Omental fat pad (tissue), 4 donors: ENCODE results near the gene NBAS. TPM values are rescaled to one million over a fixed set of nuclear protein-coding genes. Genes with fewer than 3 reads are reported as not detected.

Experiments used
- ATAC-seq: fragments of 150-250 bp; one replicate; pipeline ENCODE4 v1.9.1; 2016; ENCODE audit warnings: mild to moderate bottlenecking, moderate library complexity; ENCODE audit not compliant: low FRiP score
- DNase-seq: peaks from one replicate; pipeline ENCODE4 v3.0.0-alpha.2; 2019; ENCODE audit warnings: low spot score
- total RNA-seq, 4 donors: library from RNA; depleted of rRNA; stranded (reverse); fragments of >200 nt; gene quantifications; one replicate each; pipeline ENCODE4 v1.1.0, GENCODE V29; 2016
- TF ChIP-seq, protein P1 (sequence below), 3 donors: fragments of 450-650 bp; IDR thresholded peaks; one replicate each; pipeline ENCODE4 v1.5.1; 2016 to 2017; ENCODE audit warnings: antibody characterized with exemption in 3 of 3, mild to moderate bottlenecking in 3 of 3, moderate library complexity in 2 of 3

The NBAS gene
- total RNA-seq, 4 donors from 2014 or later: 29.4 to 57.7 (median 38.2) TPM

DNA sequence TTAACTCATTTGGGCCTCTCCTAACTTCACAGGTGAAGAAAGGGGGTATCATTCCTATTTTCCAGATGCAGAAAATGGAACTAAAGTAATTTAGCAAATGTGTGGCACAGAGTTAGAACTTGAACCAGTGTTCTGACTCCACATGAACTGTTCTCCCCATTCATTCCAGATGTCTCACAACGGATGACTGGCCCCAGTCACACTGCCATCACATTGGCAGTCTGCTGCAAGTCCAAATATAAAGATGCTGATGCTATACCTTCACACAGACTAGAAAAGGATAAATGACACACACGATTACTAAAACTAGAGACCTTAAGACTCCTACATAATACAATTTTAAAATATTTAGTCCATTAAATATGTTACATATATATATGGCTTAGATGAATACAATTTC, 195.7 kb downstream of the NBAS start:
- DNase-seq (no peak), ATAC-seq (no peak)
- TF ChIP-seq, protein P1, sequence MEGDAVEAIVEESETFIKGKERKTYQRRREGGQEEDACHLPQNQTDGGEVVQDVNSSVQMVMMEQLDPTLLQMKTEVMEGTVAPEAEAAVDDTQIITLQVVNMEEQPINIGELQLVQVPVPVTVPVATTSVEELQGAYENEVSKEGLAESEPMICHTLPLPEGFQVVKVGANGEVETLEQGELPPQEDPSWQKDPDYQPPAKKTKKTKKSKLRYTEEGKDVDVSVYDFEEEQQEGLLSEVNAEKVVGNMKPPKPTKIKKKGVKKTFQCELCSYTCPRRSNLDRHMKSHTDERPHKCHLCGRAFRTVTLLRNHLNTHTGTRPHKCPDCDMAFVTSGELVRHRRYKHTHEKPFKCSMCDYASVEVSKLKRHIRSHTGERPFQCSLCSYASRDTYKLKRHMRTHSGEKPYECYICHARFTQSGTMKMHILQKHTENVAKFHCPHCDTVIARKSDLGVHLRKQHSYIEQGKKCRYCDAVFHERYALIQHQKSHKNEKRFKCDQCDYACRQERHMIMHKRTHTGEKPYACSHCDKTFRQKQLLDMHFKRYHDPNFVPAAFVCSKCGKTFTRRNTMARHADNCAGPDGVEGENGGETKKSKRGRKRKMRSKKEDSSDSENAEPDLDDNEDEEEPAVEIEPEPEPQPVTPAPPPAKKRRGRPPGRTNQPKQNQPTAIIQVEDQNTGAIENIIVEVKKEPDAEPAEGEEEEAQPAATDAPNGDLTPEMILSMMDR (IDR thresholded peaks at IDR 0.05): no peak

DNA sequence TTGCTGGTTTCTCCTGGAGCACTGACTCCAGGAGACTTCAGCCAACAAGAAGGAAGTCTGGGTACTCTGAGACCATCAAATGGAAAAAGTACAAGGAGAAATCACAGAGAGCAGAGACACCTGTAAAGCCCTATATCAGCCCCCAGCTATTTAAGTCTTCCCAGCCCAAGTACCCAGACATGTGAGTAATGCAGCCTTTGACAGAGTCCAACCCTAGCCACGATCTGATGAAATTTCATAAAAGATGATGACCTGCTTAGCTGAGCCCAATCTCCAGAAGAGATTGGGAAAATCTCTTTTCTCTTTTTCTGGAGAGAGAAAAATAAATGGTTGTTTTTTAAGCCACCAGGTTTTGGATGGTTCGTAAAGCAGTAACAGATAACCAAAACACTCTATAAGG, 196.6 kb downstream of the NBAS start:
- ATAC-seq: no peak
- TF ChIP-seq, protein P1 (IDR thresholded peaks at IDR 0.05): no peak
- no peak for DNase-seq

DNA sequence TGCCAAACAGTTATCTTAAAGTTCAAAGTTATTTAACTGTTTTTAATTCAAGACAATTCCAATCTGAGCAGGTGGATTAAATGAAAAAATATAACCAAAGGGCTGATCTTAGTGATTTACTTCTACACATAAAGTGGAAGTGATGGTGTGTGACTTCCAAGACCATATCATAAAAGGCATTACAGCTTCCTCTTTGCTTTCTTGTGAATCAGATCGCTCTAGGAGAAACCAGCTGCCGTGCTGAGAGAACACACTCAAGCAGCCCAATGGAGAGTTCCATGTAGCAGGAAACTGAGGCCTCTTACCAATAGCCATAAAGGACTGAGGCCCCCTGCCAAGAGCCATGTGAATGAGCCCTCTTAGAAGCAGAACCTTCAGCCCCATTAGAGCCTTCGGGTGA, 197.4 kb downstream of the NBAS start:
- TF ChIP-seq, protein P1 (IDR thresholded peaks at IDR 0.05): no peak
- DNase-seq (no peak), ATAC-seq (no peak)

DNA sequence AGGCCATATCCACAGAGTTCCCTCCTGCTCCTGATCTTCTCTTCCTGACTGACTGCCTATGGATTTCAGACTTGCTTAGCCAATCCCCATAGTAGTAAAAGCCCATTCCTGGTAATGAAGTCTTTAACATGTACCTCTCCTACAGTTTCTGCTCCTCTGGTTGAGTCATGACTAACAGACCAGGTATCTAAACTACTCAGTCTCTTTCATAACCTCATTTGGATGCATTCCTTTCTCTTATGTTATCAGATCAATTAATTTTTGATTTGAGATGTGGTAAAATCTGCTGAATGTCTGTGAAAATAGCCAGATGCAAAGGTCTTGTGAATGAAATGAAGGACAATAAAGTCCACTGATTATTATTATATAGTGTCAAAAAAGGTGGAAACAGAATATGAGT, 198.0 kb downstream of the NBAS start:
- TF ChIP-seq, protein P1 (IDR thresholded peaks at IDR 0.05): no peak
- peak; percentile 83 for ATAC-seq
- DNase-seq: no peak

DNA sequence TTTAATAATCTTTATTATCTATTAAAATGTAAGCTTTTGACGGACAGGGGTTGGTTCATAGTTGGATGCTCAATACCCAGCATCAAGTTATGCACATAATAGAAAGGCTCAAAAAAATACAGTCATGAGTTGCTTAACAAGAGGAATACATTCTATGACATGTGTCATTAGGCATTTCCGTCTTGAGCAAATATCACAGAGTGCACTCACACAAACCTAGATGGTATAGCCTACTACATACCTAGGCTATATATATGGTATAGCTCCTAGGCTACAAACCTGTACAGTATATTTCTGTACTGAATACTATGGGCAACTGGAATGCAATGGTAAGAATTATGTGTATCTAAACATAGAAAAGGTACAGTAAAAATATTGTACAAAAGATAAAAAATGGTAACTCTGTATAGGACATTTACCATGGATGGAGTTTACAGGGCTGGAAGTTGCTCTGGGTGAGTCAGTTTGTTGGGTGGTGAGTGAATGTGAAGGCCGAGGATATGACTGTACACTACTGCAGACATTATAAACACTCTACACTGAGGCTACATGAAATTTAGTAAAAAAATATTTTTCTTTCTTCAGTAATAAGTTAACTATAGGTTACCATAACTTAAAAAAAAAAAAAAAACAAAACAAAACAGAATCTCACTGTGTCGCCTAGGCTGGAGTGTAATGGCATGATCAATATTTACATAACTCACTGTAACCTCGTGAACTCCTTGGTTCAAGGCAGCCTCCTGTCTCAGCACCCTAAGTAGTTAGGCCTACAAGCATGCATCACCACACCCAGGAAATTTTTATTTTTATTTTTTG, 201.2 kb downstream of the NBAS start:
- ATAC-seq: no peak

DNA sequence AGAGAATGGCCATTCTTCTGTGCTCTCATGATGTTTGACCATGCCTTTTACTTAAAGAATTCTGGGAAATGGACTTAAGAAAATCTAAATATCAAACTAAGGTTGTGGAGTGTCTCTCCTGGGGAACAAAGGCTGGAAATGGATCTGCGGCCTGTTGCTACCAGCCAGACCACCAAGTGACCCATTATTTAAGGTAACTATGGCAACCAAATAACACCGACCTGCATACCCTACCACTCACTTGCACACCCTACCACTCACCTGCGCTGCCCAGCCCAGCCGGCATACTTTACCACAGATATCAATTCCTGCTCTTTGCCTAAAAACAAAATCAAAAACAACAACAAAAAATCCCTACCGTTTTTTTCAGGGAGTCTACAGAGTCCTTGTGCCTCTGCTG, 203.2 kb downstream of the NBAS start:
- TF ChIP-seq, protein P1 (IDR thresholded peaks at IDR 0.05): no peak
- no peak for ATAC-seq
- DNase-seq: no peak

More for the DNA sequence above, 201.2 kb downstream of the NBAS start:
- TF ChIP-seq, protein P1 (IDR thresholded peaks at IDR 0.05): no peak
- DNase-seq: no peak

DNA sequence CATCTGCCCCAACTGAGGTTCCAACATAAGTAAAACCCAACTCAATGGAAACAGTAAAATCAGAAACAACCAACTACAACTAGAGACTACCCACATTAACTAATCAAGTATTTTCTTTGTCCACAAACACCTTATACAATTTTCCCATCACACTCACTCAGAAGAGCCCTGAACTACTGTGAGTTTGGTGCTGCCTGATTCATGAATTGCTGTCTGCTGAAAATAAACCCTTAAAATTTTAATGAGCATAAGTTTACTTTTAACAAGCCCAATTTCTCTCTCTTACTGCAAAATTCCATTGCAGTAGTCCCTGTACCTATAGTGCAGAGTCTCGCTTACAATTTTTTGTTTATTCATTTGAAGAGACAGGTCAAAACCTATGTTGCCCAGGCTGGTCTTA, 203.9 kb downstream of the NBAS start:
- ATAC-seq: no peak
- no peak for DNase-seq
- TF ChIP-seq, protein P1 (IDR thresholded peaks at IDR 0.05): no peak
